Stimulated activated CD4-positive, alpha-beta T cell treated with anti-CD3 and anti-CD28 coated beads, TNF-alpha, amount 100 ng/mL, for 1 hour (primary cell): ENCODE data around the gene UBASH3A.
"Not testable (repeated sequence)": the region's sequence is repeated elsewhere in the genome, so short reads cannot be mapped to it uniquely, and the experiment has no call there.

Experiments
- DNase-seq, 3 donors: peaks; one replicate each; pipeline ENCODE4 v3.0.0-alpha.2; 2020; ENCODE audit warnings: low read depth in 3 of 3, low spot score in 1 of 3

UBASH3A gene

GRCh38 chr21:42390193-42390592 lies 13.5 kb upstream of the UBASH3A start:
- DNase-seq = no peak

GRCh38 chr21:42390696-42391095 lies 13.0 kb upstream of the UBASH3A start:
- no peak for DNase-seq

GRCh38 chr21:42391297-42391696 lies 12.4 kb upstream of the UBASH3A start:
- DNase-seq = no peak

GRCh38 chr21:42392731-42393442 lies 10.8 kb upstream of the UBASH3A start:
- no peak for DNase-seq

- no peak for DNase-seq
Measured at GRCh38 chr21:42393443-42393950, 10.2 kb upstream of the UBASH3A start.

- DNase-seq = no peak
Measured at GRCh38 chr21:42395302-42395701, 8.4 kb upstream of the UBASH3A start.

GRCh38 chr21:42395905-42396651 lies 7.6 kb upstream of the UBASH3A start, which contains the start of gene TMPRSS3:
TMPRSS3 (minus strand) TSS chr21:42396052; CDS start chr21:42395417, 635 bp downstream.
- no peak for DNase-seq

- DNase-seq = no peak
Measured at GRCh38 chr21:42396799-42397745, 6.6 kb upstream of the UBASH3A start.

GRCh38 chr21:42397746-42398394 lies 5.8 kb upstream of the UBASH3A start:
- no peak for DNase-seq

GRCh38 chr21:42398436-42399028 lies 5.2 kb upstream of the UBASH3A start:
- DNase-seq = no peak

- DNase-seq = no peak
Measured at GRCh38 chr21:42400525-42400924, 3.2 kb upstream of the UBASH3A start.

GRCh38 chr21:42401154-42401553 lies 2.5 kb upstream of the UBASH3A start:
- DNase-seq = no peak

GRCh38 chr21:42401820-42402251 lies 1.9 kb upstream of the UBASH3A start:
- DNase-seq = no peak

- no peak for DNase-seq
Measured at GRCh38 chr21:42404539-42404938, 837 bp downstream of the UBASH3A start.

GRCh38 chr21:42405064-42406013 lies 1.6 kb downstream of the UBASH3A start:
- DNase-seq = no peak

- DNase-seq = no peak
Measured at GRCh38 chr21:42406201-42406621, 2.5 kb downstream of the UBASH3A start.

GRCh38 chr21:42406866-42407265 lies 3.2 kb downstream of the UBASH3A start:
- no peak for DNase-seq

GRCh38 chr21:42407476-42407875 lies 3.8 kb downstream of the UBASH3A start:
- no peak for DNase-seq

GRCh38 chr21:42408718-42409117 lies 5.0 kb downstream of the UBASH3A start:
- not testable (repeated sequence) for DNase-seq
